Trophoblast cell (in vitro differentiated cells and primary cell): ENCODE data around the gene CMKLR1.

ENCODE experiments used
- DNase-seq, 2 donors: peaks; one replicate each; pipeline ENCODE4 v3.0.0-alpha.2; 2016
- H2AFZ ChIP-seq: 2 replicates; pipeline ENCODE4 v1.6.1; 2013; ENCODE audit warnings: low read length, moderate library complexity, mild to moderate bottlenecking; ENCODE audit not compliant: insufficient read depth, poor library complexity
- H2AK5ac ChIP-seq: 2 replicates; pipeline ENCODE4 v1.6.1; 2013; ENCODE audit warnings: mild to moderate bottlenecking, low read length
- H2BK120ac ChIP-seq: 2 replicates; pipeline ENCODE4 v1.6.1; 2013; ENCODE audit warnings: low read length, mild to moderate bottlenecking, moderate library complexity; ENCODE audit not compliant: insufficient read depth, poor library complexity
- H2BK12ac ChIP-seq: 2 replicates; pipeline ENCODE4 v1.6.1; 2013; ENCODE audit warnings: mild to moderate bottlenecking, low read length, moderate library complexity
- H2BK5ac ChIP-seq: 2 replicates; pipeline ENCODE4 v1.6.1; 2013; ENCODE audit warnings: low read length, low read depth, moderate library complexity, mild to moderate bottlenecking; ENCODE audit not compliant: poor library complexity
- H3K14ac ChIP-seq: 2 replicates; pipeline ENCODE4 v1.6.1; 2013; ENCODE audit warnings: mild to moderate bottlenecking, low read length
- H3K18ac ChIP-seq: 2 replicates; pipeline ENCODE4 v1.6.1; 2013; ENCODE audit warnings: mild to moderate bottlenecking, low read length
- H3K23ac ChIP-seq: 2 replicates; pipeline ENCODE4 v1.6.1; 2013; ENCODE audit warnings: low read length
- H3K27ac ChIP-seq: 2 replicates; pipeline ENCODE4 v1.5.1; 2013; ENCODE audit warnings: low read depth, mild to moderate bottlenecking, inconsistent platforms, low read length, moderate library complexity
- H3K27me3 ChIP-seq: 2 replicates; pipeline ENCODE4 v1.6.1; 2013; ENCODE audit warnings: inconsistent platforms, mild to moderate bottlenecking, low read length, moderate library complexity; ENCODE audit not compliant: insufficient read depth
- H3K36me3 ChIP-seq, 2 experiments: 1 replicate in 1 of 2; 2 replicates in 1 of 2; pipeline ENCODE4 v1.6.1; 2013; ENCODE audit warnings: low read length in 2 of 2, mild to moderate bottlenecking in 2 of 2, moderate library complexity in 1 of 2; ENCODE audit not compliant: insufficient read depth in 2 of 2, control insufficient read depth in 1 of 2
- H3K4ac ChIP-seq: 2 replicates; pipeline ENCODE4 v1.6.1; 2013; ENCODE audit warnings: low read depth, mild to moderate bottlenecking, low read length, moderate library complexity
- H3K4me1 ChIP-seq, 2 experiments: 1 replicate in 1 of 2; 2 replicates in 1 of 2; pipeline ENCODE4 v1.6.1; 2013; ENCODE audit warnings: low read length in 2 of 2, mild to moderate bottlenecking in 2 of 2, moderate library complexity in 1 of 2; ENCODE audit not compliant: insufficient read depth in 2 of 2, control insufficient read depth in 1 of 2
- H3K4me2 ChIP-seq: 2 replicates; pipeline ENCODE4 v1.6.1; 2013; ENCODE audit warnings: inconsistent platforms, mild to moderate bottlenecking, low read length, moderate library complexity
- H3K4me3 ChIP-seq: 2 replicates; pipeline ENCODE4 v1.5.1; 2013; ENCODE audit warnings: mild to moderate bottlenecking, low read depth, low read length, inconsistent platforms
- H3K79me1 ChIP-seq: one replicate; pipeline ENCODE4 v1.6.1; 2013; ENCODE audit warnings: low read length
- H3K79me2 ChIP-seq: 2 replicates; pipeline ENCODE4 v1.6.1; 2013; ENCODE audit warnings: low read length, mild to moderate bottlenecking; ENCODE audit not compliant: control insufficient read depth, insufficient read depth, poor library complexity
- H3K9ac ChIP-seq: 2 replicates; pipeline ENCODE4 v1.6.1; 2013; ENCODE audit warnings: mild to moderate bottlenecking, low read length
- H3K9me3 ChIP-seq: 2 replicates; pipeline ENCODE4 v1.6.1; 2013; ENCODE audit warnings: low read depth, mild to moderate bottlenecking, control low read depth, inconsistent platforms, low read length; ENCODE audit not compliant: insufficient read depth
- H4K12ac ChIP-seq: 2 replicates; pipeline ENCODE4 v1.6.1; 2013; ENCODE audit warnings: low read depth, mild to moderate bottlenecking, low read length, moderate library complexity
- H4K8ac ChIP-seq: 2 replicates; pipeline ENCODE4 v1.6.1; 2013; ENCODE audit warnings: low read depth, mild to moderate bottlenecking, low read length, moderate library complexity
- H4K91ac ChIP-seq: one replicate; pipeline ENCODE4 v1.6.1; 2013; ENCODE audit warnings: low read depth, mild to moderate bottlenecking, low read length, moderate library complexity
- WGBS: extraction: QIAGEN DNeasy Blood & Tissue Kit; methylation state at CpG from one replicate; pipeline ENCODE4 v1.1.7; 2013; ENCODE audit warnings: missing lambda C conversion rate; ENCODE audit not compliant: insufficient read length, insufficient coverage; ENCODE audit errors: extremely low coverage; 5-methylcytosine and 5-hydroxymethylcytosine counted together

CMKLR1 gene

DNA sequence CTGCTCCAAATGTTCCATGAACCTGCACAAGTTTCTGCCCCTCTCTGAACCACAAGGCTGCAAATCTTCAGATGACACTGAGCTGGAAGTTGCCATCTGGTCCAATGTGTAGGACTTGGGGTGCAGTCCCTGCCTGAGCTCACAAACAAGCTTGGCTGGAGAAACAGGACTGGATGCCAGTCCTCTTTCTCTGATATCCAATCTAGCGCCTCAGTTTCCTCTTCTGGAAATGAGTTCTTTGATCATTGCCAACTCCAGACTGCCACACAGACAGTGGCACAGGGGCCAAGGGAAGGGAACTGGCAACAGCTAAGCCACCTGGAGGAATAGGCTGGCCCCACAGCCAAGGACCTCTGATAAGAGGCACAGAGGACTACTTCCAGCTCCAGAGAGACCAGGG is 15.5 kb downstream of the CMKLR1 start:
- Histone ChIP-seq H2AFZ (no peak overlapping the region), H2BK120ac (no peak overlapping the region), H3K79me1 (no peaks in the 10 kb centered on the region), H2BK5ac (no peak overlapping the region), H3K9ac (no peak overlapping the region), H4K91ac (no peak overlapping the region), H2BK12ac (no peak overlapping the region), H3K14ac (no peak overlapping the region), H3K4ac (no peak overlapping the region), H3K27me3 (no peaks in the 10 kb centered on the region), H3K18ac (no peak overlapping the region), H3K27ac (no peak overlapping the region), H3K4me1 (peaks cover 4 to 9% of the 10 kb centered on the region in 2 experiments), H3K79me2 (no peaks in the 10 kb centered on the region), H4K8ac (no peak overlapping the region), H2AK5ac (no peak overlapping the region), H4K12ac (no peak overlapping the region), H3K4me2 (no peak overlapping the region), H3K23ac (no peak overlapping the region), H3K4me3 (no peak overlapping the region), H3K36me3 (no peaks in the 10 kb centered on the region), H3K9me3 (no peaks in the 10 kb centered on the region)
- WGBS: no CpG with 5 or more reads among the region's 1 CpG
- DNase-seq: no peak

DNA sequence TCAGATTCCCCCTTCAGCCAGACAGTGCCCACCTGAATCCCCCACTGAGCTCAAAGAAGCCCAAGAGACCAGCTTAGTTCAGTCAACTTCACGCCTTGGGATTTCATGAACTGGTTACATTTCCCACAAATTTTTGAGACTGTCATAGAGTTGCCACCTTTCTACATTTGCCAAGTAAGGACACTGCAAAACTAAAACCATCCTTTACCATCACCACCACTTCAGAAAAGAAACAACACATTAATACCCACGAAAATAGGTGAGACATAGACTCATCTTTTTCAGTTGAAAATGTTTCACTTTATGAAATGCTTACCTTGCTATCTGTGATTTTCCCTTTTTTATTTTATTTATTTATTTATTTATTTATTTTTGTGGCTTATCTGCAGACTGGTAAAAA is 16.1 kb downstream of the CMKLR1 start:
- Histone ChIP-seq H3K18ac (no peak overlapping the region), H4K91ac (no peak overlapping the region), H3K4me2 (no peak overlapping the region), H3K9ac (no peak overlapping the region), H2BK5ac (no peak overlapping the region), H3K27me3 (no peaks in the 10 kb centered on the region), H3K4me1 (peaks cover 4 to 9% of the 10 kb centered on the region in 2 experiments), H2BK120ac (no peak overlapping the region), H3K79me1 (no peaks in the 10 kb centered on the region), H4K8ac (no peak overlapping the region), H3K27ac (no peak overlapping the region), H4K12ac (no peak overlapping the region), H2AFZ (no peak overlapping the region), H3K4ac (no peak overlapping the region), H3K23ac (no peak overlapping the region), H2BK12ac (no peak overlapping the region), H3K14ac (no peak overlapping the region), H2AK5ac (no peak overlapping the region), H3K9me3 (no peaks in the 10 kb centered on the region), H3K4me3 (no peak overlapping the region), H3K36me3 (no peaks in the 10 kb centered on the region), H3K79me2 (no peaks in the 10 kb centered on the region)
- DNase-seq: no peak
- no CpG with 5 or more reads among the region's 2 CpGs for WGBS

DNA sequence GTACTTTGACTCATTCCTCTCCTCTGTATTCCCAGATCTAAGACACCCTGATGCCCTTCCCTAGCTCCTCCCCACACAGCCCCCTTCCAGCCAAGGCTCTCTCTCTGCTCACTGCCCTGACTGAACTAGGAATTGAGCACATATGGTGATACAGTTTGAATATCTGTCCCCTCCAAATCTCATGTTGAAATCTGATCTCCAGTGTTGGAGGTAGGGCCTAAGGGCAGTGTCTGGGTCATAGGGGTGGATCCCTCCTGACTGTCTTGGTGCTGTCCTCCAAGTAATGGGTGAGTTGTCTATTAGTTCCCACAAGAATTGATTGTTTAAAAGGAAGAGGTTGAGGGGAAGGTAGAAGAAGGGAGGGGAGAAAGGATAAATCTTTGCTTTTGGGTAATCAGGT is 17.4 kb downstream of the CMKLR1 start:
- H3K79me2 ChIP-seq: no peaks in the 10 kb centered on the region
- no peak overlapping the region for H4K91ac ChIP-seq
- no peak overlapping the region for H2AFZ ChIP-seq
- H3K36me3 ChIP-seq: no peaks in the 10 kb centered on the region
- H4K12ac ChIP-seq: no peak overlapping the region
- H4K8ac ChIP-seq: no peak overlapping the region
- H3K27me3 ChIP-seq: no peaks in the 10 kb centered on the region
- no peak overlapping the region for H2BK12ac ChIP-seq
- no peaks in the 10 kb centered on the region for H3K79me1 ChIP-seq
- no peak overlapping the region for H3K18ac ChIP-seq
- no peak overlapping the region for H2BK5ac ChIP-seq
- no peak overlapping the region for H2BK120ac ChIP-seq
- H3K27ac ChIP-seq: no peak overlapping the region
- H3K4me3 ChIP-seq: no peak overlapping the region
- peaks cover 4 to 9% of the 10 kb centered on the region in 2 experiments for H3K4me1 ChIP-seq
- H3K4ac ChIP-seq: no peak overlapping the region
- no peak overlapping the region for H2AK5ac ChIP-seq
- H3K14ac ChIP-seq: no peak overlapping the region
- no peak overlapping the region for H3K9ac ChIP-seq
- H3K23ac ChIP-seq: no peak overlapping the region
- no peak for DNase-seq
- H3K4me2 ChIP-seq: no peak overlapping the region
- H3K9me3 ChIP-seq: no peaks in the 10 kb centered on the region

DNA sequence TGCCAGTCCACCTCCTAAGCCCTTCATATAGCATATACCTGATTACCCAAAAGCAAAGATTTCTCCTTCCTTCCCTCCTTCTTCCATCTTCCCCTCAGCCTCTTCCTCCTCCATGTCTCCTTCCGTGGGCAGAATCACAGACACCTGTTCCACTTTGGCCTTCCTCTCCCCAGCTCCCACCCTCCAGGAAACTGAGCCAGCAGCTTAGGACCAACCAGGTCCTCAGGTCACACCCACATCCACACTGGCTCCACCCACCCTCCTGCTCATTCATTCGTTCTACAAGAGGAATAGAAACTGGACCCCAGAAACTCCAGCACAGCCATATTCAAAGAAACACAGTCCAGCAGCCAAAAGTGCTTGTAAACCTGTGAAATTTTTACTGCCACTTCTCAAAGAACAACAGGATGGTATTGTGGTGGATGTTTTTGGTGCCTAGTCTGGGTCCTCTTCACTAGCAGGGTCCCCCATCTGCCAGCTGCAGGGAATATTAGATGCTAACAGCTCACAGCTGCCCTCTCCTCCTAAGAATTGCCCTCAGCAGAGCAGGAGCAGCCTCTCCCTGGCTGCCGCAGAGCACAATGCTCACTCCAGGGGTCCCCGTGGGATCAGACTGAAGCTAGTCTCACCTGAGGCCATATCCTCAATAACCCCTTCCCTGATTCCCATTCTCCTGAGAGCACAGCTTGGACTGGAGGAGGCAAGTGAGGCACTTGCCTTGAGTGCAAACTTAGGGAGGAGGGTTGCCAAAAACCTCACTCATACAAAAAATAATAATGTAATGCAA is 18.4 kb downstream of the CMKLR1 start:
- H3K14ac ChIP-seq: no peak overlapping the region
- no peak overlapping the region for H3K9ac ChIP-seq
- no peak overlapping the region for H2BK120ac ChIP-seq
- H2AFZ ChIP-seq: no peak overlapping the region
- H3K18ac ChIP-seq: no peak overlapping the region
- H4K8ac ChIP-seq: no peak overlapping the region
- no peak overlapping the region for H4K91ac ChIP-seq
- H3K79me2 ChIP-seq: no peaks in the 10 kb centered on the region
- no peak overlapping the region for H2AK5ac ChIP-seq
- H3K4me2 ChIP-seq: no peak overlapping the region
- DNase-seq: no peak
- no peaks in the 10 kb centered on the region for H3K79me1 ChIP-seq
- no peaks in the 10 kb centered on the region for H3K27me3 ChIP-seq
- no peak overlapping the region for H3K4ac ChIP-seq
- peaks cover 6 to 13% of the 10 kb centered on the region in 2 experiments for H3K4me1 ChIP-seq
- no peak overlapping the region for H2BK5ac ChIP-seq
- no peak overlapping the region for H4K12ac ChIP-seq
- no peak overlapping the region for H3K23ac ChIP-seq
- no peaks in the 10 kb centered on the region for H3K36me3 ChIP-seq
- no peak overlapping the region for H3K27ac ChIP-seq
- no peak overlapping the region for H2BK12ac ChIP-seq
- WGBS: no CpG with 5 or more reads among the region's 4 CpGs
- no peaks in the 10 kb centered on the region for H3K9me3 ChIP-seq
- no peak overlapping the region for H3K4me3 ChIP-seq
